ENCODE results near the gene IQCK.

DNA sequence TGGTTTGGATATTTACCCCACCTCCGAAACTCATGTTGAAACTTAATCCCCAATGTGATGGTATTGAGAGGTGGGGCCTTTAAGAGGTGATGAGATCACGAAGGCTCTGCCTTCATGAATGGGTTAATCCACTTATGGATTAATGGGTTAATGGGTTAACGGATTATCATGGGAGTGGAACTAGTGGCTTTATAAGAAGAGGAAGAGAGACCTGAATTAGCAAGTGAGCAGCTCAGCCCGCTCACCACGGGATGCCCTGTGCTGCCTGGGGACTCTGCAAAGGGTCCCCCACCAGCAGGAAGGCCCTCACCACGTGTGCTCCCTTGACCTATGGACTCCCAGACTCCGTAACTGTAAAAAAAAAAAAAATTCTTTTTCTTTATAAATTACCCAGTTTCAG lies 183.1 kb downstream of the IQCK start:
- TF ChIP-seq CTCF (IDR thresholded peaks at IDR 0.05; ENCODE audit: insufficient read depth, low read length, poor library complexity, severe bottlenecking) (no peak), EZH2phosphoT487 (conservative IDR thresholded peaks at IDR 0.05; ENCODE audit: low read length) (no peak)

Data from SU-DHL-6 (cell line).